HG03108 (cell line): ENCODE measurements around the gene FAM20B.
"Not testable (repeated sequence)": the region's sequence is repeated elsewhere in the genome, so short reads cannot be mapped to it uniquely, and the experiment has no call there.

Source experiments
- ATAC-seq: cut with Tn5 transposase; IDR thresholded peaks from one replicate; pipeline ENCODE4 v1.9.1; 2021; ENCODE audit warnings: moderate library complexity; ENCODE audit not compliant: unreplicated experiment

Gene FAM20B

GRCh38 chr1:179021873-179022272, 3.8 kb upstream of the FAM20B start:
- ATAC-seq, result no peak

- ATAC-seq, result no peak
These were observed 1.6 kb upstream of the FAM20B start for GRCh38 chr1:179023946-179024650.

- peak; percentile 81 for ATAC-seq
These were observed 500 bp downstream of the FAM20B start for GRCh38 chr1:179025975-179026812.

GRCh38 chr1:179026813-179027669, 1.3 kb downstream of the FAM20B start:
- no peak for ATAC-seq

GRCh38 chr1:179029321-179029759, 3.6 kb downstream of the FAM20B start:
- no peak for ATAC-seq

- no peak for ATAC-seq
These were observed 4.4 kb downstream of the FAM20B start for GRCh38 chr1:179030130-179030529.

- ATAC-seq, result no peak
These were observed 5.0 kb downstream of the FAM20B start for GRCh38 chr1:179030683-179031082.

GRCh38 chr1:179031284-179031683, 5.6 kb downstream of the FAM20B start:
- ATAC-seq, result no peak

- ATAC-seq, result no peak
These were observed 6.3 kb downstream of the FAM20B start for GRCh38 chr1:179031855-179032513.

GRCh38 chr1:179034720-179035119, 9.0 kb downstream of the FAM20B start:
- ATAC-seq, result peak; percentile 69

- ATAC-seq, result no peak
These were observed 11.3 kb downstream of the FAM20B start for GRCh38 chr1:179036844-179037465.

- no peak for ATAC-seq
These were observed 13.0 kb downstream of the FAM20B start for GRCh38 chr1:179038528-179039281.

- not testable (repeated sequence) for ATAC-seq
These were observed 13.9 kb downstream of the FAM20B start for GRCh38 chr1:179039502-179040174.

GRCh38 chr1:179040175-179040551, 14.5 kb downstream of the FAM20B start:
- not testable (repeated sequence) for ATAC-seq

- ATAC-seq, result no peak
These were observed 16.4 kb downstream of the FAM20B start for GRCh38 chr1:179042087-179042486.

GRCh38 chr1:179042700-179043099, 17.0 kb downstream of the FAM20B start:
- ATAC-seq, result no peak

GRCh38 chr1:179043266-179043665, 17.6 kb downstream of the FAM20B start:
- ATAC-seq, result no peak

GRCh38 chr1:179043907-179044306, 18.2 kb downstream of the FAM20B start:
- no peak for ATAC-seq
